Measurements from ENCODE around the gene NDFIP2. TPM values are rescaled to one million over a fixed set of nuclear protein-coding genes. Genes with fewer than 3 reads are reported as not detected.

Gene NDFIP2, protein sequence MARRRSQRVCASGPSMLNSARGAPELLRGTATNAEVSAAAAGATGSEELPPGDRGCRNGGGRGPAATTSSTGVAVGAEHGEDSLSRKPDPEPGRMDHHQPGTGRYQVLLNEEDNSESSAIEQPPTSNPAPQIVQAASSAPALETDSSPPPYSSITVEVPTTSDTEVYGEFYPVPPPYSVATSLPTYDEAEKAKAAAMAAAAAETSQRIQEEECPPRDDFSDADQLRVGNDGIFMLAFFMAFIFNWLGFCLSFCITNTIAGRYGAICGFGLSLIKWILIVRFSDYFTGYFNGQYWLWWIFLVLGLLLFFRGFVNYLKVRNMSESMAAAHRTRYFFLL
- total RNA-seq, result 10 to 100 TPM; 47.6 to 48.8 TPM

DNA sequence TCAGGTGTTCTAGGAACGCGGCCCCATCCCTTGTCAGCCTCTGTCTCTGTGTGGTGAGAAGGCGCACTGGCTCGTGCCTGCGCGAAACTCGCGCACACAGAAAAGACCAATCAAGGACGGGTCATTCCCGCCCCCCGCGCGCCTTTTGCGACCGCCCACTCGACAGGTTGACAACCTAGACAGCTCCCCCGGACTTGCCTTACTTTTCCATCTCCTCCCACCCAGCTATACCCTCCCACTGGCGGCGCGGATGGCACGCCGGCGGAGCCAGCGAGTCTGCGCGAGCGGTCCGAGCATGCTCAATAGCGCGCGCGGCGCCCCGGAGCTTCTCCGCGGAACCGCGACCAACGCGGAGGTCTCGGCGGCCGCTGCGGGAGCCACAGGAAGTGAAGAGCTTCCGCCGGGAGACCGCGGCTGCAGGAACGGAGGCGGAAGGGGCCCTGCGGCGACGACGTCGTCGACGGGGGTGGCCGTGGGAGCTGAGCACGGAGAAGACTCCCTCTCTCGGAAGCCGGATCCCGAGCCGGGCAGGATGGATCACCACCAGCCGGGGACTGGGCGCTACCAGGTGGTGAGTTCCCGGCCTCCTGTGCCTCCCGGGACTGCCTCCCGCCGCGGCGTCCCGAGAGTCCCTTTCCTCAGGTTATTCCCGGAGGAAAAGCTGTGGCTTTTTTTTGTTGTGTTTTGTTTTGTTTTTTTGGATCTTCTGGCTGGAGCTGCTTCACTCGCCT, at the start of gene NDFIP2:
TSS of gene NDFIP2 (plus strand) at position 202 of the 731 bp plus-strand sequence. CDS start at position 251, 49 bp downstream.
- peak; percentile 90 for DNase-seq
- H3K36me3 Mint-ChIP-seq, result peaks cover 11% of the 10 kb centered on the region
- no peaks in the 10 kb centered on the region for H3K9me3 Mint-ChIP-seq
- H3K27ac Mint-ChIP-seq, result peak within 1 kb of the TSS; percentile 90
- H3K4me3 Mint-ChIP-seq, result peak within 1 kb of the TSS; percentile 88
- H3K4me1 Mint-ChIP-seq, result peaks cover 51% of the 10 kb centered on the region
- H3K27me3 Mint-ChIP-seq, result peaks cover 20% of the 10 kb centered on the region

DNA sequence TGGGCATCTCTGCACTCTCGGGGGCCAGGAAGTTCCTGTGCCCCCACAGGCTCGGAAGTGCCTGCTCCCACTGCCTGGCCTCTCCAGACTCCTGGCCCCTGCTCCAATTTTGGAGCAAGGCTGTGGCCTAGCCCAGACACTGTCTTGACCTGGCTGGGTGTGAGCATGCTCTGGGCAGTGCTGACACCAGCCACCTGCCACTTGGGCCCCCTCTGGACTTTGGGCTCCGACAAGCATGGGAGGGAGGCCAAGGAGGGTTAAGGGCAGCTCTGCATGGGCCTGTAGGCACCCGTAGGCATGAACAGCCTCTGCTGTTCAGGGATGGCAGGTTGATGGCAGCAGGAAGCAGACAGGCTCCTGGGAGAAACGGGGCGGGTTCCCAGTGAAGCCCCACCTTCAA, 48.9 kb upstream of the NDFIP2 start:
- no peak for DNase-seq
- Mint-ChIP-seq H3K4me3 (no peak overlapping the region), H3K27me3 (no peaks in the 10 kb centered on the region), H3K27ac (no peak overlapping the region), H3K4me1 (peaks cover 4% of the 10 kb centered on the region), H3K9me3 (no peaks in the 10 kb centered on the region), H3K36me3 (no peaks in the 10 kb centered on the region)

DNA sequence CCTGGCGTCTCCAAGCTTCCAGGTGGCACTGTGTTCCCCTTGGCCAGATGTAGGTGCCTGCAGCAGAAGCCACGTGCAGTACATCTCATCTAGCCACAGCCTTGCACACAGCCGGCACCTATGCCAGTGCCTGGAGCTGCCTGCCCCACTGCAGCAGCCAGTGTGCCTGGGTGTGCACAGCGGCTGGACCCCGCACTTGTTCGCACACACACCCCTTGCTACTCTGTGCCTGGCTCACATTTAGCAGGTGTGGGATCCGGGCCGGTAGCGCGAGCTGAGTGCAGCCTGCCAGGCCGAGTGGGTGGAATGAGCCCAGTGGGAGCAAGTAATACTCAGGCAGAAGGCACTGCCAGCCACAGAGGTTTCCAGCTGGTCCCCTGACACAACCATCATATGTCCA, 48.0 kb upstream of the NDFIP2 start:
- Mint-ChIP-seq H3K9me3 (no peaks in the 10 kb centered on the region), H3K27me3 (no peaks in the 10 kb centered on the region), H3K4me1 (peaks cover 4% of the 10 kb centered on the region), H3K27ac (no peak overlapping the region), H3K36me3 (no peaks in the 10 kb centered on the region), H3K4me3 (no peak overlapping the region)
- DNase-seq, result no peak

DNA sequence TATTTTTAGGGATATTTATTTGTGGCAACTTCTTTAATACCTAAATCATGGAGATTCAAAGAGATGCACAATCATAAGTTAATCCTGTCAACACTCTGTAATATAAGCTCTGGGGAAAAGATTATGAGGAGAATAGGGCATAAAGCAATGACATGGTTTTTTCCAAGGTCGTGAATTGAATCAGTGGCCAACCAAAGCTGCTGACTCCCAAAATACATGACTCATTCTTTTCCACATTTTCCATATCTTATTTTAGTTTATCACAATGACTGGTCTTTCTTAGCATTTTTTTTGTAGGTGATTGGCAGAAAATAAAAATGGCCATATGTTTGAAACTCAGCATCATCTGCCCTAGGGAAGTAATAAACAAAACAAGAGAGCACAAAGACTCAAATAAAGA, 46.4 kb upstream of the NDFIP2 start:
- no peaks in the 10 kb centered on the region for H3K27me3 Mint-ChIP-seq
- no peaks in the 10 kb centered on the region for H3K9me3 Mint-ChIP-seq
- H3K27ac Mint-ChIP-seq, result no peak overlapping the region
- DNase-seq, result no peak
- H3K36me3 Mint-ChIP-seq, result no peaks in the 10 kb centered on the region
- no peak overlapping the region for H3K4me3 Mint-ChIP-seq
- H3K4me1 Mint-ChIP-seq, result peaks cover 4% of the 10 kb centered on the region

DNA sequence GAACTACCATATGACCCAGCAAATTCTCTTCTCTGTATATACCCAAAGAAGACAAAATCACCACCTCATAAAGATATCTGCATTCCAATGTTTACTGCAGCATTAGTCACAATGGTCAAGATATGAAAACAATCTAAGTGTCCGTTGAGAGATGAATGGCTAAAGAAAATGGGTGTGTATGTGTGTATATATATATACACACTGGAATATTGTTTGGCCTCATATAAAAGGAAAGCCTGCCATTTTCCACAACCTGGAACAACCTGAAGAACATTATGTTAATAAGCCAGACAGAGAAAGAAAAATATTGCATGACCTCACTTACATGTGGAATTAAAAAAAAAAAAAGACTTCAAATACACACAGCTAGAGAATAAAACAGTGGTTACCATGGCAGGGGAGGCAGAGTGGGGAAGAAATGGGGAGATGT, 45.4 kb upstream of the NDFIP2 start:
- H3K4me1 Mint-ChIP-seq, result peaks cover 4% of the 10 kb centered on the region
- no peaks in the 10 kb centered on the region for H3K36me3 Mint-ChIP-seq
- no peak overlapping the region for H3K4me3 Mint-ChIP-seq
- H3K27me3 Mint-ChIP-seq, result no peaks in the 10 kb centered on the region
- H3K27ac Mint-ChIP-seq, result no peak overlapping the region
- no peaks in the 10 kb centered on the region for H3K9me3 Mint-ChIP-seq
- no peak for DNase-seq

DNA sequence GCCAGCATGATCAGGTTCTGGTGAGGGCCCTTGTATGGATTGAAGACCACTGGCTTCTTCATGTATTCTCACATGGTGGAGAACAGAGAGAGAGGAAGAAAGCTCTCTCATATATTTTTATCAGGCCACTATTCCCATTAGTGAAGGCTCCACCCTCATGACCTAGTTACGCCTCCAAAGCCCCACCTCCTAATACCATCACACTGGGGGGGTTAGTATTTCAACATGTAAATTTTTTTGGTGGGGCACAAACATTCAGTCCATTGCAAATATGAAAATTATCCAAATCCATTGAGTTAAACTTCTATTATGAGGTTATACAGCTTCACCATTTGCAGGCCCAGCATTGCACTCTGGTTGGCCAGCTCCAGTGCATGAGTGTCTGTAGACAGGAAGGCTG, 41.7 kb upstream of the NDFIP2 start:
- no peaks in the 10 kb centered on the region for H3K9me3 Mint-ChIP-seq
- no peak overlapping the region for H3K27ac Mint-ChIP-seq
- no peak overlapping the region for H3K4me3 Mint-ChIP-seq
- H3K36me3 Mint-ChIP-seq, result no peaks in the 10 kb centered on the region
- no peak for DNase-seq
- peaks cover 4% of the 10 kb centered on the region for H3K4me1 Mint-ChIP-seq
- H3K27me3 Mint-ChIP-seq, result no peaks in the 10 kb centered on the region

DNA sequence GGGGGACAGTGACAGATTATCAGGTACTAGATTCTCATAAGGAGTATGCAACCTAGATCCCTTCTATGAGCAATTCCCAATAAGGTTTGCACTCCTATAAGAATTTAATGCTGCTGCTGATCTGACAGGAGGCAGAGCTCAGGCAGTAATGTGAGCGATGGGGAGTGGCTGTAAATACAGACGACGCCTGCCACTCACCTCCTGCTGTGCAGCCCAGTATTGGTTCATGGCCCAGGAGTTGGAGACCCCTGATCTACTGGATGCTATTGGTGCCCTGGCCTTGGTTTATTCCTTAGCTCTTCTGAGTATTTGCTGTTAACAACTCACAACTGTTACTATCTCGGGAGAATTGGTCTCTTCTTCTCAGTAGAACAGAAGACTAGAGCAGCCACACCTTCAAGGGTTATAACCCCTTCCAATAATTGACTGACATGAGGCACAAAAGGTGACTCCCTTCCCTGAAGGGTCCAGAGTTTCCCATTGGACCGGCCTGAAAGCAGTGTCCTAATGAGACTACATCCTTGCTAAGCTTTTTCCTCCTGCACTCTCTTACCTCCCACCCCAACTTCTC, 39.9 kb upstream of the NDFIP2 start:
- DNase-seq, result no peak
- Mint-ChIP-seq H3K36me3 (no peaks in the 10 kb centered on the region), H3K27me3 (no peaks in the 10 kb centered on the region), H3K27ac (no peak overlapping the region), H3K4me3 (no peak overlapping the region), H3K4me1 (peaks cover 7% of the 10 kb centered on the region), H3K9me3 (no peaks in the 10 kb centered on the region)

DNA sequence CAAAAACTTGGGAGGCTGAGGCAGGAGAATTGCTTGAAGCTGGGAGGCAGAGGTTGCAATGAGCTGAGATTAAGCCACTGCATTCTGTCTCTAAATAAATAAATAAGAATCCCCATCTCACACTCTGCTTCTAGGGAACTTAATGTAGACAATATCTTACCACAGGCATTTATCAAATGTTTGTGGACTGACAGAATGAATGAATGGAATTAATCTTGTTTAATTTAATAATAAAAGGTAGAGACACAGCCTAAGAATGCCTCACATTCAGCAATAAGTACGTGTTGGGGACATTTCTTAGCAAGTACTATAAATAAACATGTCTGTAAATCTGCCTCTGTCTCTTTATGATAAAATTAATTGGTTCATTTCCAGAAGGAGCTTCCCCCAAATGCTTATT, 38.7 kb upstream of the NDFIP2 start:
- no peak for DNase-seq
- Mint-ChIP-seq H3K27me3 (no peaks in the 10 kb centered on the region), H3K4me3 (no peak overlapping the region), H3K9me3 (no peaks in the 10 kb centered on the region), H3K4me1 (peaks cover 17% of the 10 kb centered on the region), H3K36me3 (no peaks in the 10 kb centered on the region), H3K27ac (no peak overlapping the region)

DNA sequence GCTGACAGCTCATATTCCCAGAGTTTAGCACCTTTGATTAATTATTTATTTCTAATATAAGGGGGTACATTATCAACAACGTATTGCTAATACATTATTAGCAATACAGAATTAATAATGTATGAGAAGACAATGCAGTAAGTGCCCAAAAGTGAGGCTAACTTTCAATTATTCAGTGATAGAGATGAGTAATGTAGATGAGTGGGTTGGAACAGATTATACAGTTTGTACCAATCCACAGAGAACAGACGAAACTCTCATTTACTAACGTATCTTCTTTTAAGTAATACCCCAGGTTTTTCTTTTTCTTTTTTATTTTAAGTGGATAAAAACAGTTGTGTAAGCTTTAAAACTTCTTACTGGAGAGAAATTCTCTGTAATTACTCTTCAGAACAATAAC, 38.2 kb upstream of the NDFIP2 start:
- Mint-ChIP-seq H3K4me1 (peaks cover 17% of the 10 kb centered on the region), H3K4me3 (no peak overlapping the region), H3K27me3 (peaks cover 3% of the 10 kb centered on the region), H3K27ac (no peak overlapping the region), H3K36me3 (no peaks in the 10 kb centered on the region), H3K9me3 (no peaks in the 10 kb centered on the region)
- DNase-seq, result no peak

DNA sequence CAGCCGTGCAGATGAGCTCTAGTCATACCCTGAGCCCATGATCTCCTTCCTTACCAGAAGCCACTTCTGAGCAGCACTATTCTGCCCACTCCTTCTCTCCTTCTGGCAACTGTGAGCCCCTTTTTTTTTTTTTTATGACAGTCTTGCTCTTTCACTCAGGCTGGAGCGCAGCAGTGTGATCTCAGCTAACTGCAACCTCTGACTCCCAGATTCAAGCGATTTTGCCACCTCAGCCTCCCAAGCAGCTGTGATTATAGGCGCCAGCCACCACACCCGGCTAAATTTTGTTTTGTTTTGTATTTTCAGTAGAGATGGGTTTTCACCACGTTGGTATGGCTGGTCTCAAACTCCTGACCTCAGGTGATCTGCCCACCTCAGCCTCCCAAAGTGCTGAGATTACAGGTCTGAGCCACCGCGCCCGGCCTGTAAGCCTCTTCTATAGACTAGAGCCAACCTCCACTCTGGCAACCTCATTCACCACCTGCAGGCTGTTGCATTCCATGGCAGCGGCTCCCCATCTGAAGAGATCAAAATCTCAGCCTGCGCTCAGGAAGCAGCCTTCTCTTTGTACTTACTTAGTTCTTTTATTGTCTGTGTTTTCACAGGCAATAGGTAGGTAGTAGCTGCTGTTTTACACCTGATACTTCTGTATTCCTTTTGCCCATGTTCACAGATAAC, 34.8 kb upstream of the NDFIP2 start:
- H3K27ac Mint-ChIP-seq, result no peak overlapping the region
- DNase-seq, result no peak
- peaks cover 4% of the 10 kb centered on the region for H3K27me3 Mint-ChIP-seq
- H3K36me3 Mint-ChIP-seq, result peaks cover 1% of the 10 kb centered on the region
- H3K4me1 Mint-ChIP-seq, result peaks cover 38% of the 10 kb centered on the region
- H3K4me3 Mint-ChIP-seq, result no peak overlapping the region
- H3K9me3 Mint-ChIP-seq, result peaks cover 2% of the 10 kb centered on the region

DNA sequence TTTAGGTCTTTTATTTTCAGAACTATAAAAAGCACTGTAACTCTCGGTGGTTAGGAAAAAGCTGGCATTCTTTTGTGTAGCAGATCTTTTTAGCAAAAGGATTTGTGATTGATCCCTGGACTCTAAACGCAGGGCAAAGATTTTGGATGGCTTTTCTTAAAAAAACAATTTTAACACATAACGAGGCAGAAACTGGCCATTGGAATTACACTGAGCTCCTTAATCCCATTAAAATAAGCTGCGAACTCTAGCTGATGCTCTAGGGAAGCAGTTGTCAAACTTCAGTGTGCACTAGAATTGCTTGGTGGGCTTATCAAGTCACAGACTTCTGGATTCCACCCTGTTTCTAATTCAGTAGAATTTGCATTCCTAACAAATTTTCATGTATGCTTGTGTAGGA, 33.8 kb upstream of the NDFIP2 start:
- Mint-ChIP-seq H3K27me3 (peaks cover 4% of the 10 kb centered on the region), H3K4me3 (no peak overlapping the region), H3K4me1 (peaks cover 49% of the 10 kb centered on the region), H3K27ac (no peak overlapping the region), H3K36me3 (peaks cover 1% of the 10 kb centered on the region), H3K9me3 (peaks cover 2% of the 10 kb centered on the region)
- DNase-seq, result no peak

DNA sequence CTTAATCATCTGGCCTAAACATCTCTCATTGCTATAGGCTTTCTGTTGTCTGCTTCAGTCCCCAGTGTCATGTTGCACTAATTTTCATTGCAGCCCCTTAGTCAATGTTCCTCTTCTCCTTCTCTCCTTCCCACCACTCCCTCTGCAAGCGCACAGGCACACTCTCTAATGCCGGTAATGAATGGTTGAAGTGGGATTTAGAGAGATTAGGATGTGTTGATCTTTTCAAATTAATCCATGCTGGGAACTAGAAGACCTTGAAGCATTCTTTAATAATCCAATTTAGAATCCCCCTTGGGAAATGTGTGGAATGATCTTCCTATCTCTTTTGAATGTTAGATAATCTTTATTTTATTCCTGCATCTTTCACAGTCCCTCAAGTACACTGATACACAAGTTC, 33.2 kb upstream of the NDFIP2 start:
- no peak overlapping the region for H3K4me3 Mint-ChIP-seq

DNA sequence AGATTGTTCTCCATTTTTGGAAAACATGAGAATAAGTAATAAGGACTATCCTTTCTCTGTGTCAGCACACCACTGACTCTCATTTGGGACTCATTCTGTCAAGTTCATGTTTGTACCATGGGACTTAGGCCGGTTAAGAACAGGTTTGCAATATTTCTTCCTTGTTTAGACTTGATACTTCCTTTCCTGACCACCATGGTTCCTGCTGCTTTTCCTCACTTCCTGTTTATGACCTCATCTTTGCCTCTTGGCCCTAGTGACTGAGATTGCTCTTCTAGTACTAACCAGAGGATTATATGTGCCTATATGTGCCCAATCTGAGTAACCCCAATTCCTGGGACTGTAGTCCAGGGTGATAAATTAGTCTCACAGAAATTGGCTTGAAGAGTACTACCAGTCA, 32.5 kb upstream of the NDFIP2 start:
- Mint-ChIP-seq H3K27me3 (peaks cover 4% of the 10 kb centered on the region), H3K4me1 (peaks cover 61% of the 10 kb centered on the region), H3K4me3 (no peak overlapping the region), H3K36me3 (peaks cover 1% of the 10 kb centered on the region), H3K27ac (no peak overlapping the region), H3K9me3 (peaks cover 2% of the 10 kb centered on the region)
- no peak for DNase-seq

More for the DNA sequence above, 33.2 kb upstream of the NDFIP2 start:
- Mint-ChIP-seq H3K36me3 (peaks cover 1% of the 10 kb centered on the region), H3K4me1 (peaks cover 55% of the 10 kb centered on the region), H3K9me3 (peaks cover 2% of the 10 kb centered on the region), H3K27me3 (peaks cover 4% of the 10 kb centered on the region), H3K27ac (no peak overlapping the region)
- no peak for DNase-seq

DNA sequence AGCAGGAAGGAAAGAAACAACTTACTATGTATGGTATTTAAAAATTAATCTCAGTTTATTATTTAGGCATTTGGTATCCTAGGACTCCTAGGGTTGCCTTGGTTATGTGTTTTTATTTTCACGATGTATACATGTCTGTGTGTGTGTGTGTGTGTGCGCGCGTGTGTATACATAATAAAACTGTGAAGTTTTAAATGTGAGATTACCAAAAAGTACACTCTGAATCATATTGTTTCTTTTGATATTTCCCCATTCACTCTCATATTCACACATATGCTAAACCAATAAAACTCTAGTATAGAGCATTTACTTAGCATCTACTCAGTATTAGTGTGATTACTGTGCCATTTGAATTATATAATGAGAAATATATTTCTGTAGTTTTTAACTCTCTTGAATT, 30.8 kb upstream of the NDFIP2 start:
- no peak for DNase-seq
- peaks cover 62% of the 10 kb centered on the region for H3K4me1 Mint-ChIP-seq
- H3K36me3 Mint-ChIP-seq, result peaks cover 1% of the 10 kb centered on the region
- H3K4me3 Mint-ChIP-seq, result no peak overlapping the region
- H3K9me3 Mint-ChIP-seq, result peaks cover 2% of the 10 kb centered on the region
- H3K27me3 Mint-ChIP-seq, result peaks cover 4% of the 10 kb centered on the region
- H3K27ac Mint-ChIP-seq, result no peak overlapping the region

DNA sequence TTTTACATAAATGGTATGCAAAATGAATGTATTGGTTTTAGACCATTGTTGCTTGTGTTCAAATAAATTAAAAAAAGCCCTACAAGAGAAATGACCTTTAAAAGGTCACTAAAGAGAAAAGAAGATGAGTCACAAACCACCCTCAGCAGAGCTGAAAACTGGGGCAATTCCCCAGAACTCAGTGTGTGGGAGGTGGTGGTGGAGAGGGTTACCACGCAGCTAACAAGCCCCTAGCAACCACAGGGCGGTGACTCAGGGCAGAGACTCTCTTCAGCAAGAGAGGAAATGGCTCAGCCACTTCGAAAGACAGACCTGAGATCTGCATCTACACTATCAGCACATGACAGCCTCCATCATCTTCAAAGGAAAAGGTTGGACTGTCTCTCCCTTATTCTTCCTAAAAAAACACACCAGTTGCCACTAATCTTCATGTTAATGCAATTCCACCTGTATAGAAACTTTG, 29.4 kb upstream of the NDFIP2 start:
- peaks cover 50% of the 10 kb centered on the region for H3K4me1 Mint-ChIP-seq
- H3K27me3 Mint-ChIP-seq, result peaks cover 4% of the 10 kb centered on the region
- DNase-seq, result peak; percentile 91
- peaks cover 1% of the 10 kb centered on the region for H3K36me3 Mint-ChIP-seq
- peak overlapping the region; percentile 89 for H3K27ac Mint-ChIP-seq
- peaks cover 2% of the 10 kb centered on the region for H3K9me3 Mint-ChIP-seq
- H3K4me3 Mint-ChIP-seq, result peak overlapping the region; percentile 64

Measured in activated naive CD8-positive, alpha-beta T cell treated with anti-CD3 and anti-CD28 coated beads for 36 hours (primary cell).